Neural progenitor cell (in vitro differentiated cells): ENCODE results near the gene FARS2. TPM values are rescaled to one million over a fixed set of nuclear protein-coding genes. Genes with fewer than 3 reads are reported as not detected.

Source experiments
- DNase-seq: peaks from one replicate; pipeline ENCODE4 v3.0.0-alpha.2; 2016; ENCODE audit warnings: low spot score
- H2AFZ ChIP-seq: fragments of 200-600 bp; sonication (generic); replicated peaks from 2 replicates; pipeline ENCODE4 v1.6.1; 2016; ENCODE audit warnings: antibody characterized with exemption
- H3F3A ChIP-seq: fragments of 200-600 bp; sonication (generic); 2 replicates; pipeline ENCODE4 v1.6.1; 2016; ENCODE audit warnings: antibody characterized with exemption, low read depth
- H3K27ac ChIP-seq: fragments of 200-600 bp; sonication (generic); 2 replicates; pipeline ENCODE4 v1.5.1; 2016; ENCODE audit warnings: mild to moderate bottlenecking
- H3K27me3 ChIP-seq: fragments of 200-600 bp; sonication (generic); 2 replicates; pipeline ENCODE4 v1.6.1; 2016; ENCODE audit warnings: mild to moderate bottlenecking, moderate library complexity
- H3K36me3 ChIP-seq: fragments of 200-600 bp; sonication (generic); 2 replicates; pipeline ENCODE4 v1.5.1; 2016
- H3K4me1 ChIP-seq: fragments of 200-600 bp; sonication (generic); 2 replicates; pipeline ENCODE4 v1.6.1; 2016; ENCODE audit warnings: mixed run types
- H3K4me2 ChIP-seq: fragments of 200-600 bp; sonication (generic); 2 replicates; pipeline ENCODE4 v1.6.1; 2016
- H3K4me3 ChIP-seq: fragments of 200-600 bp; sonication (generic); 2 replicates; pipeline ENCODE4 v1.5.1; 2016
- H3K79me2 ChIP-seq: fragments of 200-600 bp; sonication (generic); 2 replicates; pipeline ENCODE4 v1.6.1; 2016; ENCODE audit warnings: low read depth
- H3K9ac ChIP-seq: fragments of 200-600 bp; sonication (generic); 2 replicates; pipeline ENCODE4 v1.6.1; 2016
- H3K9me3 ChIP-seq: fragments of 200-600 bp; sonication (generic); 2 replicates; pipeline ENCODE4 v1.5.1; 2016; ENCODE audit warnings: low read depth
- H4K20me1 ChIP-seq: fragments of 200-600 bp; sonication (generic); 2 replicates; pipeline ENCODE4 v1.6.1; 2016; ENCODE audit warnings: low read depth
- H3K27ac Mint-ChIP-seq: 3 replicates; pipeline ENCODE4 v1.8.0; 2021; ENCODE audit warnings: mixed read lengths
- H3K27me3 Mint-ChIP-seq: 2 replicates; pipeline ENCODE4 v1.8.0; 2022; ENCODE audit warnings: low read depth, mild to moderate bottlenecking, inconsistent platforms, moderate library complexity, mixed read lengths; ENCODE audit not compliant: insufficient read depth
- H3K36me3 Mint-ChIP-seq: 3 replicates; pipeline ENCODE4 v1.8.0; 2021; ENCODE audit warnings: mixed read lengths
- H3K4me1 Mint-ChIP-seq: 3 replicates; pipeline ENCODE4 v1.8.0; 2021; ENCODE audit warnings: mixed read lengths
- H3K4me3 Mint-ChIP-seq: 3 replicates; pipeline ENCODE4 v1.8.0; 2021; ENCODE audit warnings: mild to moderate bottlenecking, moderate library complexity, mixed read lengths
- H3K9me3 Mint-ChIP-seq: 3 replicates; pipeline ENCODE4 v1.8.0; 2020; ENCODE audit warnings: mixed read lengths
- CTCF ChIP-seq: fragments of 200-600 bp; sonication (generic); IDR thresholded peaks from 2 replicates; pipeline ENCODE4 v1.5.1; 2017; ENCODE audit warnings: antibody characterized with exemption, mild to moderate bottlenecking
- EZH2 ChIP-seq: fragments of 200-600 bp; sonication (generic); IDR thresholded peaks from 2 replicates; pipeline ENCODE4 v1.6.1; 2017; ENCODE audit warnings: antibody characterized with exemption, mild to moderate bottlenecking, moderate library complexity
- EZH2phosphoT487 ChIP-seq: fragments of 200-600 bp; sonication (generic); IDR thresholded peaks from 2 replicates; pipeline ENCODE4 v1.6.1; 2017; ENCODE audit warnings: antibody characterized with exemption
- total RNA-seq: library from RNA; depleted of rRNA; stranded (reverse); fragments of >200 nt; gene quantifications from 2 replicates; pipeline ENCODE4 v1.2.3, GENCODE V29; 2015; ENCODE audit warnings: low replicate concordance

The FARS2 gene
- total RNA-seq, 1 donor from 2014 or later: 10.8 TPM

GRCh38 chr6:5257400-5257799 is 3.9 kb upstream of the FARS2 start:
- Histone ChIP-seq H3K79me2 (peaks cover 52% of the 10 kb centered on the region), H3K27ac (no peak overlapping the region), H2AFZ (no peak overlapping the region), H3F3A (peaks cover 14% of the 10 kb centered on the region), H3K9me3 (no peaks in the 10 kb centered on the region), H3K9ac (no peak overlapping the region), H3K4me3 (no peak overlapping the region), H3K4me1 (peaks cover 10% of the 10 kb centered on the region), H3K4me2 (no peak overlapping the region), H3K27me3 (no peaks in the 10 kb centered on the region), H3K36me3 (no peaks in the 10 kb centered on the region), H4K20me1 (no peaks in the 10 kb centered on the region)
- peaks cover 2% of the 10 kb centered on the region for H3K27me3 Mint-ChIP-seq
- DNase-seq: no peak
- TF ChIP-seq EZH2phosphoT487 (no peak), CTCF (no peak), EZH2 (no peak)
- H3K4me1 Mint-ChIP-seq: peaks cover 21% of the 10 kb centered on the region
- no peak overlapping the region for H3K4me3 Mint-ChIP-seq
- peaks cover 28% of the 10 kb centered on the region for H3K36me3 Mint-ChIP-seq
- no peaks in the 10 kb centered on the region for H3K9me3 Mint-ChIP-seq
- no peak overlapping the region for H3K27ac Mint-ChIP-seq

- Histone ChIP-seq H3K9me3 (no peaks in the 10 kb centered on the region), H3K4me3 (peak overlapping the region; percentile 90), H3K79me2 (peaks cover 68% of the 10 kb centered on the region), H3K27ac (no peak overlapping the region), H3K4me2 (peak overlapping the region; percentile 98), H2AFZ (no peak overlapping the region), H3K36me3 (no peaks in the 10 kb centered on the region), H3K4me1 (peaks cover 15% of the 10 kb centered on the region), H4K20me1 (no peaks in the 10 kb centered on the region), H3K27me3 (no peaks in the 10 kb centered on the region), H3F3A (peaks cover 14% of the 10 kb centered on the region), H3K9ac (peak overlapping the region; percentile 89)
- peaks cover 24% of the 10 kb centered on the region for H3K36me3 Mint-ChIP-seq
- H3K4me3 Mint-ChIP-seq: peak overlapping the region; percentile 99
- H3K27me3 Mint-ChIP-seq: peaks cover 2% of the 10 kb centered on the region
- DNase-seq: no peak
- H3K9me3 Mint-ChIP-seq: no peaks in the 10 kb centered on the region
- H3K4me1 Mint-ChIP-seq: peaks cover 25% of the 10 kb centered on the region
- H3K27ac Mint-ChIP-seq: peak overlapping the region; percentile 48
- TF ChIP-seq CTCF (no peak), EZH2 (no peak), EZH2phosphoT487 (no peak)
Measured at GRCh38 chr6:5259428-5259827, 1.9 kb upstream of the FARS2 start.

GRCh38 chr6:5260111-5260620 is 1.1 kb upstream of the FARS2 start:
- peak overlapping the region; percentile 48 for H3K27ac Mint-ChIP-seq
- no peaks in the 10 kb centered on the region for H3K27me3 ChIP-seq
- DNase-seq: peak; percentile 77
- H3K9ac ChIP-seq: peak overlapping the region; percentile 89
- peaks cover 25% of the 10 kb centered on the region for H3K4me1 Mint-ChIP-seq
- peaks cover 17% of the 10 kb centered on the region for H3K36me3 Mint-ChIP-seq
- peak overlapping the region; percentile 99 for H3K4me3 Mint-ChIP-seq
- TF ChIP-seq EZH2phosphoT487 (no peak), EZH2 (no peak), CTCF (no peak)
- no peaks in the 10 kb centered on the region for H3K9me3 ChIP-seq
- H3K9me3 Mint-ChIP-seq: no peaks in the 10 kb centered on the region
- peaks cover 15% of the 10 kb centered on the region for H3K4me1 ChIP-seq
- peak overlapping the region; percentile 90 for H3K4me3 ChIP-seq
- H3K27ac ChIP-seq: peak overlapping the region; percentile 96
- H2AFZ ChIP-seq: peak overlapping the region; percentile 95
- peaks cover 14% of the 10 kb centered on the region for H3F3A ChIP-seq
- H3K36me3 ChIP-seq: no peaks in the 10 kb centered on the region
- no peaks in the 10 kb centered on the region for H4K20me1 ChIP-seq
- peaks cover 69% of the 10 kb centered on the region for H3K79me2 ChIP-seq
- H3K4me2 ChIP-seq: peak overlapping the region; percentile 98
- no peaks in the 10 kb centered on the region for H3K27me3 Mint-ChIP-seq
